Retinal pigment epithelial cell (primary cell): ENCODE data around the gene HNRNPC.
"Not testable (repeated sequence)": the region's sequence is repeated elsewhere in the genome, so short reads cannot be mapped to it uniquely, and the experiment has no call there.

Source experiments
- DNase-seq: peaks from one replicate; pipeline ENCODE4 v3.0.0-alpha.2; 2010; ENCODE audit warnings: low read depth
- H3K4me3 ChIP-seq: 2 replicates; pipeline ENCODE4 v1.5.1; 2011; ENCODE audit warnings: mild to moderate bottlenecking, low read length, control low read depth, moderate library complexity
- TF ChIP-seq, protein P1 (sequence below): conservative IDR thresholded peaks from 2 replicates; pipeline ENCODE4 v1.5.1; 2011; ENCODE audit warnings: low read depth, low read length, control low read depth, inconsistent platforms

The HNRNPC gene

DNA sequence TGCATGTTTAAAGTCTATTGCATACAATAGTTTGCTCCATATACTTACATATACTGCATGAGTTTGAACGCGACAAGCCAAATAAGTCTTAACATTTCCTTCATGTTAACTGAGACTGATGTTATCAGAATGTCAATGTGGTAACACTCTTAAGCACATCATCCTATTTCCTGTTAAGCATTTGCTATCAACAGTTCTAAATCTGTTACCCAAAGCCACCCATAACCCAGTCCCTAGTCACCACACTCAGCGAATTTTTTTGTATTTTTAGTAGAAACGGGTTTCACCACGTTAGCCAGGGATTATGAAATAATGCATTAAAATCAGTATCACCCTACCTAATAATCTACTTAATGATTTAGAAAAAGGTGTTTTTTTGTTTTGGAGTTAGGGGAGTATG lies 39.4 kb downstream of the HNRNPC start:
- H3K4me3 ChIP-seq, result no peak overlapping the region
- TF ChIP-seq, protein P1, sequence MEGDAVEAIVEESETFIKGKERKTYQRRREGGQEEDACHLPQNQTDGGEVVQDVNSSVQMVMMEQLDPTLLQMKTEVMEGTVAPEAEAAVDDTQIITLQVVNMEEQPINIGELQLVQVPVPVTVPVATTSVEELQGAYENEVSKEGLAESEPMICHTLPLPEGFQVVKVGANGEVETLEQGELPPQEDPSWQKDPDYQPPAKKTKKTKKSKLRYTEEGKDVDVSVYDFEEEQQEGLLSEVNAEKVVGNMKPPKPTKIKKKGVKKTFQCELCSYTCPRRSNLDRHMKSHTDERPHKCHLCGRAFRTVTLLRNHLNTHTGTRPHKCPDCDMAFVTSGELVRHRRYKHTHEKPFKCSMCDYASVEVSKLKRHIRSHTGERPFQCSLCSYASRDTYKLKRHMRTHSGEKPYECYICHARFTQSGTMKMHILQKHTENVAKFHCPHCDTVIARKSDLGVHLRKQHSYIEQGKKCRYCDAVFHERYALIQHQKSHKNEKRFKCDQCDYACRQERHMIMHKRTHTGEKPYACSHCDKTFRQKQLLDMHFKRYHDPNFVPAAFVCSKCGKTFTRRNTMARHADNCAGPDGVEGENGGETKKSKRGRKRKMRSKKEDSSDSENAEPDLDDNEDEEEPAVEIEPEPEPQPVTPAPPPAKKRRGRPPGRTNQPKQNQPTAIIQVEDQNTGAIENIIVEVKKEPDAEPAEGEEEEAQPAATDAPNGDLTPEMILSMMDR, result no peak
- DNase-seq, result no peak

GRCh38 chr14:21227981-21228380 lies 41.3 kb downstream of the HNRNPC start:
- TF ChIP-seq, protein P1, result no peak
- no peak overlapping the region for H3K4me3 ChIP-seq
- no peak for DNase-seq

GRCh38 chr14:21227150-21227549 lies 42.1 kb downstream of the HNRNPC start:
- no peak overlapping the region for H3K4me3 ChIP-seq
- TF ChIP-seq, protein P1, result no peak
- no peak for DNase-seq

GRCh38 chr14:21226467-21226866 lies 42.8 kb downstream of the HNRNPC start:
- H3K4me3 ChIP-seq, result no peak overlapping the region
- DNase-seq, result no peak
- TF ChIP-seq, protein P1, result no peak

GRCh38 chr14:21225164-21225563 lies 44.1 kb downstream of the HNRNPC start:
- not testable (repeated sequence) for H3K4me3 ChIP-seq, DNase-seq

DNA sequence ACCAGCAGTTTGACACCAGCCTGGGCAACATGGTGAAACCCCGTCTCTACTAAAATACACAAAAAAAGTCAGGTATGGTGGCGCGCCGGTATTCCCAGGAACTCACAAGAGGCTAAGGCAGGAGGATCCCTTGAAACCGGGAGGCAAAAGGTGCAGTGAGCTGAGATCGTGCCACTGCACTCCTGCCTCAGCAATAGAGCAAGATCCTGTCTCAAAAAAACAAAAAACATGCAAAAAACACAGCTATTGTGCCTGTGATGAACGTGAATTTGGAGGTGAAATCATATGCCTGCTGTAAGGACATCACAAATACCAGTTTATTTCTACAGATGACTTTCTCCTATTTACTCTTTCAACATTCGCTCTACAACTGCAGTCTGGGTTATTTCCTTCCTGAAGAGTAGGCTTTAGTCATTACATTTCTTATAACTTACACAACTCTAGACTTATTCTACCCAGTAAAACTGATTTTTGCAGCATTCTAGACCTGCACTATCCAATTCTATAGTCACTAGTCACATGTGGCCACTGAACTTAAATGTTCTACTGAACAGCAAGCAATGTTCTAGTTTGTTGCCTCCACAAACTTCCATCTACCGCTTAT lies 48.3 kb downstream of the HNRNPC start:
- no peak overlapping the region for H3K4me3 ChIP-seq
- DNase-seq, result no peak
- TF ChIP-seq, protein P1, result no peak

- TF ChIP-seq, protein P1, result no peak
- DNase-seq, result no peak
- no peak overlapping the region for H3K4me3 ChIP-seq
Measured at GRCh38 chr14:21219561-21220111, 49.6 kb downstream of the HNRNPC start.

GRCh38 chr14:21219120-21219519 lies 50.1 kb downstream of the HNRNPC start:
- H3K4me3 ChIP-seq, result no peak overlapping the region
- DNase-seq, result no peak
- TF ChIP-seq, protein P1, result no peak
